HepG2 (cell line): ENCODE data around the gene ZMPSTE24. TPM values are rescaled to one million over a fixed set of nuclear protein-coding genes. Genes with fewer than 3 reads are reported as not detected.

Experiments
- DZIP1 ChIP-seq: sonication (generic); formaldehyde crosslinking; IDR thresholded peaks from 2 replicates; pipeline ENCODE4 v1.5.0; 2020; ENCODE audit warnings: mild to moderate bottlenecking, missing genetic modification reagents
- EED ChIP-seq: sonication (generic); formaldehyde crosslinking; IDR thresholded peaks from 2 replicates; pipeline ENCODE4 v1.5.0; 2020; ENCODE audit warnings: mild to moderate bottlenecking, missing genetic modification reagents
- HNRNPH1 ChIP-seq: fragments of 200-400 bp; formaldehyde crosslinking; optimal IDR thresholded peaks from 2 replicates; pipeline ENCODE3; 2017; ENCODE audit warnings: mild to moderate bottlenecking, low read depth, low read length
- KLF12 ChIP-seq: sonication (generic); formaldehyde crosslinking; IDR thresholded peaks from 2 replicates; pipeline ENCODE4 v1.4.0; 2020; ENCODE audit warnings: missing genetic modification reagents, borderline replicate concordance
- MED13 ChIP-seq: sonication (generic); formaldehyde crosslinking; IDR thresholded peaks from 2 replicates; pipeline ENCODE4 v1.5.0; 2020; ENCODE audit warnings: missing genetic modification reagents
- MIER3 ChIP-seq: IDR thresholded peaks from 2 replicates; pipeline ENCODE4 v1.6.1; 2016; ENCODE audit warnings: missing compliant biosample characterization, borderline replicate concordance
- MXI1 ChIP-seq: IDR thresholded peaks from 3 replicates; pipeline ENCODE4 v1.6.1; 2012; ENCODE audit warnings: low read depth, low read length, inconsistent platforms, borderline replicate concordance
- PHF8 ChIP-seq: sonication (generic); formaldehyde crosslinking; IDR thresholded peaks from 2 replicates; pipeline ENCODE4 v1.5.0; 2020; ENCODE audit warnings: missing genetic modification reagents
- POLR2AphosphoS2 ChIP-seq: IDR thresholded peaks from 2 replicates; pipeline ENCODE4 v1.6.1; 2011; ENCODE audit warnings: low read depth, low read length, improper control_type of control experiment
- POLR2G ChIP-seq: fragments of 200-400 bp; formaldehyde crosslinking; IDR thresholded peaks from 2 replicates; pipeline ENCODE4 v1.6.1; 2018; ENCODE audit warnings: mild to moderate bottlenecking, low read depth, low read length, moderate library complexity
- RNF219 ChIP-seq: sonication (generic); formaldehyde crosslinking; IDR thresholded peaks from 2 replicates; pipeline ENCODE4 v1.5.0; 2020; ENCODE audit warnings: mild to moderate bottlenecking, missing genetic modification reagents
- RXRA ChIP-seq: sonication (generic); formaldehyde crosslinking; IDR thresholded peaks from 2 replicates; pipeline ENCODE4 v1.5.1; 2020; ENCODE audit warnings: missing genetic modification reagents
- SATB2 ChIP-seq: sonication (generic); formaldehyde crosslinking; IDR thresholded peaks from 2 replicates; pipeline ENCODE4 v1.5.0; 2020; ENCODE audit warnings: missing genetic modification reagents
- SMAD3 ChIP-seq: sonication (generic); formaldehyde crosslinking; IDR thresholded peaks from 2 replicates; pipeline ENCODE4 v1.4.0; 2020; ENCODE audit warnings: missing genetic modification reagents
- SYNCRIP ChIP-seq: fragments of 200-400 bp; formaldehyde crosslinking; IDR thresholded peaks from 2 replicates; pipeline ENCODE4 v1.6.1; 2018; ENCODE audit warnings: mild to moderate bottlenecking, low read depth, low read length; ENCODE audit not compliant: insufficient read depth
- ZBTB39 ChIP-seq: sonication (generic); formaldehyde crosslinking; IDR thresholded peaks from 2 replicates; pipeline ENCODE4 v1.5.0; 2020; ENCODE audit warnings: missing genetic modification reagents
- ZBTB49 ChIP-seq: sonication (generic); formaldehyde crosslinking; IDR thresholded peaks from 2 replicates; pipeline ENCODE4 v1.4.0; 2020; ENCODE audit warnings: missing genetic modification reagents, borderline replicate concordance
- ZMYM2 ChIP-seq: sonication (generic); formaldehyde crosslinking; IDR thresholded peaks from 2 replicates; pipeline ENCODE4 v1.8.0; 2022; ENCODE audit warnings: mild to moderate bottlenecking, missing genetic modification reagents
- ZNF451 ChIP-seq: sonication (generic); formaldehyde crosslinking; IDR thresholded peaks from 2 replicates; pipeline ENCODE4 v1.5.0; 2020; ENCODE audit warnings: mild to moderate bottlenecking, missing genetic modification reagents
- polyA plus RNA-seq, 8 experiments: library from polyadenylated mRNA; depleted of rRNA in 3 of 8; stranded (reverse) in 7 of 8; unstranded in 1 of 8; fragments of >200 nt; fragmentation: Illumina TruSeq in 4 of 8; extraction: Trizol in 4 of 8; gene quantifications; 2 replicates each; pipeline versions ENCODE4 v1.2.1 to v1.2.3, GENCODE V29; 2011 to 2016; ENCODE audit warnings: low read depth in 4 of 8, missing spikeins in 1 of 8, mixed read lengths in 1 of 8; ENCODE audit not compliant: insufficient read depth in 1 of 8
- total RNA-seq, 5 experiments: library from RNA; depleted of rRNA; stranded (reverse); fragments of >200 nt; fragmentation: Illumina TruSeq; extraction: Trizol; gene quantifications; 2 replicates each; pipeline ENCODE4 v1.2.3, GENCODE V29; 2016; ENCODE audit warnings: low read depth in 1 of 5
- TF ChIP-seq, protein P1 (sequence below): sonication (generic); formaldehyde crosslinking; IDR thresholded peaks from 2 replicates; pipeline ENCODE4 v1.8.0; 2022; ENCODE audit warnings: mild to moderate bottlenecking, missing genetic modification reagents, moderate library complexity

The ZMPSTE24 gene
- total and polyA plus RNA-seq, 2 of the 13 experiments (the other 11 are each of a cell fraction or from before 2014, with no cell fraction given), result 13.6 to 60.2 TPM

DNA sequence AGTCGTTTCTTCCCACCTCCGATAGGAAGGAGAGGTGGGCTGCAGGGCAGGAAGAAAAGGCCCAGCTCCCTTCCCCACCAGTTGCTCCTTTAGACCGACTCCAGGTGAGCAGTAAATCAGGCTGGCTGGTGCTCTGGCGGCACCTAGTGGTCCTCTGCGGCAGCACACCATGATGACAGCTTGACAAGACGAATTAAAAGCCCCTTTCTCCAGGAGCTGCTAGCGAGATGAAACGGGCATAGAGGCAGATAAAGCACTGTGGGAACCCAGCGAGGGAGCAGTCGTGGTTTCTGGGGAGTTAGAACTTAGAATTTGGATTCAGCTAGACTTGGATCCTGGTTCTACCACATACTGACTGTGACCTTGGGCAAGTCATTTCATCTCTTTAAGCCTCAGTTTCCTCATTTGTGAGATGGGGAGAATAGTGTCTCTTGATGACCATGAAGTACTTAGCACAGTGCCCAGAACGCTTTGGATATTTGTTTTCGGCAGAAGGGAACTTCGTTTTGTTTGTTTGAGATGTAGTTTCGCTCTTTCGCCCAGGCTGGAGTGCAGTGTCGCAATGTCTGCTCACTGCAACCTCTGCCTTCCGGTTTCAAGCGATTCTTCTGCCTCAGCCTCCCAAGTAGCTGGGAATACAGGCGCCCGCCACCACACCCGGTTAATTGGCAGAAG, 80.8 kb downstream of the ZMPSTE24 start (continued):
- TF ChIP-seq KLF12 (CRISPR knock-in tag) (no peak), MIER3 (CRISPR knock-in tag) (no peak), ZNF451 (peak; percentile 17; the same call in 1 of the 2 replicates), POLR2G (no peak), ZBTB49 (CRISPR knock-in tag) (no peak), SMAD3 (CRISPR knock-in tag) (no peak), HNRNPH1 (no peak), MED13 (CRISPR knock-in tag) (no peak), ZMYM2 (CRISPR knock-in tag) (peak; percentile 67; the same call in 1 of the 2 replicates), PHF8 (peak; percentile 26; the same call in 1 of the 2 replicates), MXI1 (no peak), RNF219 (CRISPR knock-in tag) (no peak), SYNCRIP (no peak), DZIP1 (no peak), ZBTB39 (CRISPR knock-in tag) (no peak), EED (CRISPR knock-in tag) (no peak), SATB2 (CRISPR knock-in tag) (no peak), RXRA (CRISPR knock-in tag) (0 out of 2 replicates have a peak, but pooled peaks have one; percentile 28), POLR2AphosphoS2 (no peak)
- TF ChIP-seq, protein P1, sequence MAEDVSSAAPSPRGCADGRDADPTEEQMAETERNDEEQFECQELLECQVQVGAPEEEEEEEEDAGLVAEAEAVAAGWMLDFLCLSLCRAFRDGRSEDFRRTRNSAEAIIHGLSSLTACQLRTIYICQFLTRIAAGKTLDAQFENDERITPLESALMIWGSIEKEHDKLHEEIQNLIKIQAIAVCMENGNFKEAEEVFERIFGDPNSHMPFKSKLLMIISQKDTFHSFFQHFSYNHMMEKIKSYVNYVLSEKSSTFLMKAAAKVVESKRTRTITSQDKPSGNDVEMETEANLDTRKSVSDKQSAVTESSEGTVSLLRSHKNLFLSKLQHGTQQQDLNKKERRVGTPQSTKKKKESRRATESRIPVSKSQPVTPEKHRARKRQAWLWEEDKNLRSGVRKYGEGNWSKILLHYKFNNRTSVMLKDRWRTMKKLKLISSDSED (CRISPR knock-in tag), result no peak
